Omental fat pad (tissue), 4 donors: ENCODE measurements around the gene WDR49. TPM values are rescaled to one million over a fixed set of nuclear protein-coding genes. Genes with fewer than 3 reads are reported as not detected.

Source experiments
- ATAC-seq: fragments of 150-250 bp; one replicate; pipeline ENCODE4 v1.9.1; 2016; ENCODE audit warnings: mild to moderate bottlenecking, moderate library complexity; ENCODE audit not compliant: low FRiP score
- DNase-seq: peaks from one replicate; pipeline ENCODE4 v3.0.0-alpha.2; 2019; ENCODE audit warnings: low spot score
- CTCF ChIP-seq, 3 donors: fragments of 450-650 bp; IDR thresholded peaks; one replicate each; pipeline ENCODE4 v1.5.1; 2016 to 2017; ENCODE audit warnings: antibody characterized with exemption in 3 of 3, mild to moderate bottlenecking in 3 of 3, moderate library complexity in 2 of 3
- total RNA-seq, 4 donors: library from RNA; depleted of rRNA; stranded (reverse); fragments of >200 nt; gene quantifications; one replicate each; pipeline ENCODE4 v1.1.0, GENCODE V29; 2016

Gene WDR49
- total RNA-seq, 4 donors from 2014 or later, result 0.31 to 3.2 (median 1.0) TPM

- ATAC-seq (no peak), DNase-seq (no peak)
- no peak for TF ChIP-seq CTCF (IDR thresholded peaks at IDR 0.05)
Measured at GRCh38 chr3:167559924-167560323, 93.8 kb downstream of the WDR49 start.

- no peak for ATAC-seq
- DNase-seq, result no peak
- TF ChIP-seq CTCF (IDR thresholded peaks at IDR 0.05), result no peak
Measured at GRCh38 chr3:167554898-167555297, 98.8 kb downstream of the WDR49 start.

DNA sequence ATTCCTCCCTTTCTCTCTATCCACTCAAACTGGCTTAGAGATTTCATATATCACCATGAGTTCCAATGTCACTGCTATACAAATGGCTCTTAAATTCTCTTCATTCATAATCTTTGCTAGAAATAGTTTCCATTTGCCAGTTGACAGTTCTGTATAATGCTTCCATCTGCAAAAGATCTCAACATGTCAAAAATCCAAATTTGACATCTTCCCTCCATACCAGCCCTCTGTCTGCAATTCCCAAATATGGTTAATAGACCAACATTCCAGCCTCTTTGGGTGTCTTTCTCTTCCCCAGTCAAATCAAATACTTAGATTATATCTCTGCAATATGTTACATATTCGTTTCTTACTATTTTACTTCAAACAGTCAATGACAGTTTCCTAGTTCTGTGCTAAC is 115.7 kb downstream of the WDR49 start:
- DNase-seq (no peak), ATAC-seq (no peak)
- no peak for TF ChIP-seq CTCF (IDR thresholded peaks at IDR 0.05)

DNA sequence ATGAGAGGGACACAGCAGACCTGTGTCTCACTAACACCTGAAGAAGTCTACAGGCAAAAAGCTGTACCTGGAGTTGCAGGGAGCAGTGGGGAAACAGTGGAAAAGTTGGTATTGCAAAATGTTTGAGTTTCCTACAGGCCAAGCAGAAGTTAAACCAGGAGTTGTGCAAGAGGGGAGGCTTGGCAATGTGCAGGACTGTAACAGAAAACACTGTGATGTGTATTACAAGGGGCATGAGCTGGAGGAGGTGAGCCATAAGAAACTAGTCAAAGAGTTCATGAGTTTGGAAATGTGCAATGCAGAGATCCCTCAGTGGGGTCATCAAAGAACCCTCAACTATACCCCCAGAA is 132.8 kb downstream of the WDR49 start:
- no peak for DNase-seq
- no peak for TF ChIP-seq CTCF (IDR thresholded peaks at IDR 0.05)
- ATAC-seq, result peak; percentile 57

DNA sequence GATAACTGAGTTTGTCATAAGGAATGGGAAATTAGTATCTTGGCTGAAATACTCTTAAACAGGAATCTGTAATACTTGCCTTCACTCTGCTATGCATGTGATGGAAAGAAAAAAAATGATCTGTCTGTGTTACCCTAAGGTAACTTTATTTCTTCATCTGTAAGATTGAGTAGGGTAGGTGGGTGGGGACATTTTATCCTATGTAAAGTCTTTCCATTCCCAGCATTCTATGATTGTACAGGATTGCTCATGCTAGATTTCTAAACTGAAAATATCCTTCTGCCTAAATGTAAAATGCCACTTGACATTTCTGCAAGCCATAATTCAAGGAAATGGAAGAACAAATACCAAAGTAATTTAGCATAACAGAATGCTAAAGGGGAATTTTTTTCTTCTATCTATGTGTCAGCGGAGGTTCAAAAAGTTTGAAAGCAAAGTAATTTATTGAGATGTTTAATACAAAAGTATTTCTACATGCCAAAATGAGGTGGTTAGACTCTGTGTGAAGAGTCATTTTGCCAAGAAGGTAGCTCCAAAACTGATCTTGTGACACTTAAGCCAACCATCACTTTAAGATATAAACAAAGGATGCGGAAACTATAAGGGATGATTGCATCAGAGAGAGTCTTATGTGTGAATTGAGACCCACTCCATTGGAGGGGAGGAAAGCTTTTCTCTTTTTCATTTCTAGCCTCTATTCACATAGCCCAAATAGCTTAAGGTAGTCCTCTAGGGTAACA is 133.3 kb downstream of the WDR49 start:
- no peak for TF ChIP-seq CTCF (IDR thresholded peaks at IDR 0.05)
- DNase-seq (no peak), ATAC-seq (no peak)

DNA sequence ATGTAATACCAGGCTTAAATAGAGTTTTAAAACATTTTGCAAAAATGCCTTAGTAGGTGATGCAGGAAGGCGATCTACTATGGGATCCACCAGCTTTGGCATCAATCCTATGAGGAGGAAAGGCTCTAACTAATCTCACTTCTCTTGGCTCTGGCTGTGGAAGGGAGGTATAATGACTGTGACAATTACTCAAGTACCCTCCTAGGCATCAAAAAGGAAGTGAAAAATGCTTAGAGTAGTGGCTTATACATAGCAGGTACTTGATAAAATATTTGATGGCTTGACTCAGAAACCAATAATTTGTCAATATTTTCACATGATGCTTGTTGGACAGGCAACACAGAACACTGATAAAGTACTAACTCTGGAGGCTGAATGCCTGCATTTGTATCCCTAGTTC is 145.8 kb downstream of the WDR49 start:
- ATAC-seq, result no peak
- DNase-seq, result no peak
- no peak for TF ChIP-seq CTCF (IDR thresholded peaks at IDR 0.05)

DNA sequence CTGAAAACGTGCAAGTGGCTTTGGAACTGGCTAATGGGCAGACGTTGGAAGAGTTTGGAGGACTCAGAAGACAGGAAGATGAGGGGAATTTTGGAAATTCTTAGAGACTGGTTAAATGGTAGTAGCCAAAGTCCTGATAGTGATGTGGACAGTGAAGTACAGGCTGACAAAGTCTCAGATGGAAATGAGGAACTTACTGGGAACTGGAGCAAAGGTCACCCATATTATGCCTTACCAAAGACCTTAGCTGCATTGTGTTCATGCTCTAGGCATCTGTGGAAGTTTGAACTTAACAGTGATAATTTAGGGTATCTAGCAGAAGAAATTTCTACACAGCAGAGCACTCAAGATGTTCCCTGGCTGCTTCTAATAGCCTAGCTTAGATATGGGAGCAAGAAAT is 151.3 kb downstream of the WDR49 start:
- TF ChIP-seq CTCF (IDR thresholded peaks at IDR 0.05), result no peak
- ATAC-seq (no peak), DNase-seq (no peak)
